A549 (cell line): ENCODE data around the gene GLCE.

Experiments
- HOXB13 ChIP-seq: fragments of 250-450 bp; sonication (Bioruptor Pico); IDR thresholded peaks from 2 replicates; pipeline ENCODE4 v1.5.0; 2020; ENCODE audit warnings: low read depth, mild to moderate bottlenecking, moderate library complexity
- POLR2A ChIP-seq: IDR thresholded peaks from 2 replicates; pipeline ENCODE4 v1.6.1; 2012; ENCODE audit warnings: mild to moderate bottlenecking, low read length
- RNF2 ChIP-seq: fragments of 200-600 bp; sonication (generic); IDR thresholded peaks from 2 replicates; pipeline ENCODE4 v1.6.1; 2016; ENCODE audit warnings: low read depth, mild to moderate bottlenecking, antibody characterized with exemption, moderate library complexity, borderline replicate concordance
- ZC3H11A ChIP-seq: fragments of 450-650 bp; IDR thresholded peaks from 2 replicates; pipeline ENCODE4 v1.6.1; 2014; ENCODE audit warnings: antibody characterized with exemption, mild to moderate bottlenecking
- ZNF302 ChIP-seq: fragments of 250-450 bp; sonication (Bioruptor Pico); IDR thresholded peaks from 2 replicates; pipeline ENCODE4 v1.9.0; 2021; ENCODE audit warnings: inconsistent platforms, mild to moderate bottlenecking, moderate library complexity
- TF ChIP-seq, protein P1 (sequence below): fragments of 150-350 bp; IDR thresholded peaks from 2 replicates; pipeline ENCODE4 v1.6.1; 2014; ENCODE audit warnings: low read depth, mild to moderate bottlenecking, low read length
- TF ChIP-seq, protein P2 (sequence below): fragments of 450-650 bp; IDR thresholded peaks from 2 replicates; pipeline ENCODE4 v1.6.1; 2014; ENCODE audit warnings: antibody characterized with exemption
- TF ChIP-seq, protein P3 (sequence below): fragments of >200 bp; sonication (Bioruptor Twin); formaldehyde crosslinking; IDR thresholded peaks from 3 replicates; pipeline ENCODE4 v1.5.1; 2016
- TF ChIP-seq, protein P4 (sequence below): IDR thresholded peaks from 2 replicates; pipeline ENCODE4 v1.6.1; 2012
- TF ChIP-seq, protein P5 (sequence below): IDR thresholded peaks from 2 replicates; pipeline ENCODE4 v1.6.1; 2012; ENCODE audit warnings: low read depth, borderline replicate concordance

DNA sequence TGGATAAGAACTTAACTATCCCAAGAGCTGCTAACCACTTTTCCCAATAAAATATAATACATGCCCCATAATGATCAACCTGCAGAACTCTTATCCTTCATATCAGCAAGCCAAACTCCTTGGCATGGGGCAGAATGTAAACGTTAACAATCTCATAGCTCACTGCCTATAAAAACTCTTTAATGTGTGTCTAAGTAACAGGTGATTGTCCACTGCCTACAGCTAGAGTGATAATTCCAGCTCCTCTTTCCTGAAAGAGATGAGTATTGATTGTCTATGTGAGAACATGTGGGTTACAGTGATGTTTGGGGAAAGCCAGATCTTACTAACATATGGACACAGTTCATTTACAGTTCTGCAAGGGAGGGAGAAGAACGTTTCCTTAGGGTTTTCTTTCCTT is 11.3 kb upstream of the GLCE start:
- TF ChIP-seq, protein P1, sequence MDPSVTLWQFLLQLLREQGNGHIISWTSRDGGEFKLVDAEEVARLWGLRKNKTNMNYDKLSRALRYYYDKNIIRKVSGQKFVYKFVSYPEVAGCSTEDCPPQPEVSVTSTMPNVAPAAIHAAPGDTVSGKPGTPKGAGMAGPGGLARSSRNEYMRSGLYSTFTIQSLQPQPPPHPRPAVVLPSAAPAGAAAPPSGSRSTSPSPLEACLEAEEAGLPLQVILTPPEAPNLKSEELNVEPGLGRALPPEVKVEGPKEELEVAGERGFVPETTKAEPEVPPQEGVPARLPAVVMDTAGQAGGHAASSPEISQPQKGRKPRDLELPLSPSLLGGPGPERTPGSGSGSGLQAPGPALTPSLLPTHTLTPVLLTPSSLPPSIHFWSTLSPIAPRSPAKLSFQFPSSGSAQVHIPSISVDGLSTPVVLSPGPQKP: no peak
- TF ChIP-seq HOXB13 (CRISPR knock-in tag) (no peak), RNF2 (no peak), ZC3H11A (no peak), POLR2A (no peak), ZNF302 (CRISPR knock-in tag) (no peak)
- TF ChIP-seq, protein P2, sequence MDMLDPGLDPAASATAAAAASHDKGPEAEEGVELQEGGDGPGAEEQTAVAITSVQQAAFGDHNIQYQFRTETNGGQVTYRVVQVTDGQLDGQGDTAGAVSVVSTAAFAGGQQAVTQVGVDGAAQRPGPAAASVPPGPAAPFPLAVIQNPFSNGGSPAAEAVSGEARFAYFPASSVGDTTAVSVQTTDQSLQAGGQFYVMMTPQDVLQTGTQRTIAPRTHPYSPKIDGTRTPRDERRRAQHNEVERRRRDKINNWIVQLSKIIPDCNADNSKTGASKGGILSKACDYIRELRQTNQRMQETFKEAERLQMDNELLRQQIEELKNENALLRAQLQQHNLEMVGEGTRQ: no peak
- TF ChIP-seq, protein P3, sequence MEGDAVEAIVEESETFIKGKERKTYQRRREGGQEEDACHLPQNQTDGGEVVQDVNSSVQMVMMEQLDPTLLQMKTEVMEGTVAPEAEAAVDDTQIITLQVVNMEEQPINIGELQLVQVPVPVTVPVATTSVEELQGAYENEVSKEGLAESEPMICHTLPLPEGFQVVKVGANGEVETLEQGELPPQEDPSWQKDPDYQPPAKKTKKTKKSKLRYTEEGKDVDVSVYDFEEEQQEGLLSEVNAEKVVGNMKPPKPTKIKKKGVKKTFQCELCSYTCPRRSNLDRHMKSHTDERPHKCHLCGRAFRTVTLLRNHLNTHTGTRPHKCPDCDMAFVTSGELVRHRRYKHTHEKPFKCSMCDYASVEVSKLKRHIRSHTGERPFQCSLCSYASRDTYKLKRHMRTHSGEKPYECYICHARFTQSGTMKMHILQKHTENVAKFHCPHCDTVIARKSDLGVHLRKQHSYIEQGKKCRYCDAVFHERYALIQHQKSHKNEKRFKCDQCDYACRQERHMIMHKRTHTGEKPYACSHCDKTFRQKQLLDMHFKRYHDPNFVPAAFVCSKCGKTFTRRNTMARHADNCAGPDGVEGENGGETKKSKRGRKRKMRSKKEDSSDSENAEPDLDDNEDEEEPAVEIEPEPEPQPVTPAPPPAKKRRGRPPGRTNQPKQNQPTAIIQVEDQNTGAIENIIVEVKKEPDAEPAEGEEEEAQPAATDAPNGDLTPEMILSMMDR: no peak
- TF ChIP-seq, protein P4, sequence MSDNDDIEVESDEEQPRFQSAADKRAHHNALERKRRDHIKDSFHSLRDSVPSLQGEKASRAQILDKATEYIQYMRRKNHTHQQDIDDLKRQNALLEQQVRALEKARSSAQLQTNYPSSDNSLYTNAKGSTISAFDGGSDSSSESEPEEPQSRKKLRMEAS: no peak
- TF ChIP-seq, protein P5, sequence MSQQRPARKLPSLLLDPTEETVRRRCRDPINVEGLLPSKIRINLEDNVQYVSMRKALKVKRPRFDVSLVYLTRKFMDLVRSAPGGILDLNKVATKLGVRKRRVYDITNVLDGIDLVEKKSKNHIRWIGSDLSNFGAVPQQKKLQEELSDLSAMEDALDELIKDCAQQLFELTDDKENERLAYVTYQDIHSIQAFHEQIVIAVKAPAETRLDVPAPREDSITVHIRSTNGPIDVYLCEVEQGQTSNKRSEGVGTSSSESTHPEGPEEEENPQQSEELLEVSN: no peak
